Suprapubic skin (tissue), 3 donors: Measurements from ENCODE around the gene ENTPD2.

Source experiments
- POLR2A ChIP-seq, 2 donors: fragments of 450-650 bp; IDR thresholded peaks; one replicate each; pipeline ENCODE4 v1.6.1; 2017; ENCODE audit warnings: antibody characterized with exemption in 2 of 2, mild to moderate bottlenecking in 2 of 2, moderate library complexity in 2 of 2
- TF ChIP-seq, protein P1 (sequence below), 2 donors: fragments of 200-600 bp in 1 of 2; fragments of 450-650 bp in 1 of 2; sonication (generic) in 1 of 2; IDR thresholded peaks; one replicate each; pipeline ENCODE4 v1.5.1; 2016 to 2019; ENCODE audit warnings: antibody characterized with exemption in 2 of 2, mild to moderate bottlenecking in 1 of 2, moderate library complexity in 1 of 2

DNA sequence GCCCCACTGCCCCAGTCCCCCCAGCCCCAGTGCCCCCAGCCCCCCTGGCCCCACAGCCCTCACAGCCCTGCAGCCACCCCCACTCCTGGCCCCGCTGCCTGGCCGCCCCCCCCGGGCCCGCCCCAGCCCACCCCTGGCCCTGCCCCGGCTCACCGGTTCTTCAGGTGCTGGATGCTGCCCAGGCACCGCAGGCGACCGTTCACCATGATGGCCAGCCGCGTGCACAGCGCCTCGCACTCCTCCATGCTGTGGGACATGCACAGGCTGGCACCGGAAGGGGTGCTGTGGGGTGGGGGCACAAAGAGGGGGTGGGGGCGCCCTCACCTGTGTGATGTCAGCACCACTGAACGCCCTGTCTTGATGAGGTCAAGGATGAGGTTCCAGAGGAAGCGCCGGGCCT lies 44.6 kb downstream of the ENTPD2 start:
- TF ChIP-seq, protein P1, sequence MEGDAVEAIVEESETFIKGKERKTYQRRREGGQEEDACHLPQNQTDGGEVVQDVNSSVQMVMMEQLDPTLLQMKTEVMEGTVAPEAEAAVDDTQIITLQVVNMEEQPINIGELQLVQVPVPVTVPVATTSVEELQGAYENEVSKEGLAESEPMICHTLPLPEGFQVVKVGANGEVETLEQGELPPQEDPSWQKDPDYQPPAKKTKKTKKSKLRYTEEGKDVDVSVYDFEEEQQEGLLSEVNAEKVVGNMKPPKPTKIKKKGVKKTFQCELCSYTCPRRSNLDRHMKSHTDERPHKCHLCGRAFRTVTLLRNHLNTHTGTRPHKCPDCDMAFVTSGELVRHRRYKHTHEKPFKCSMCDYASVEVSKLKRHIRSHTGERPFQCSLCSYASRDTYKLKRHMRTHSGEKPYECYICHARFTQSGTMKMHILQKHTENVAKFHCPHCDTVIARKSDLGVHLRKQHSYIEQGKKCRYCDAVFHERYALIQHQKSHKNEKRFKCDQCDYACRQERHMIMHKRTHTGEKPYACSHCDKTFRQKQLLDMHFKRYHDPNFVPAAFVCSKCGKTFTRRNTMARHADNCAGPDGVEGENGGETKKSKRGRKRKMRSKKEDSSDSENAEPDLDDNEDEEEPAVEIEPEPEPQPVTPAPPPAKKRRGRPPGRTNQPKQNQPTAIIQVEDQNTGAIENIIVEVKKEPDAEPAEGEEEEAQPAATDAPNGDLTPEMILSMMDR (IDR thresholded peaks at IDR 0.05): no peak
- no peak for TF ChIP-seq POLR2A (IDR thresholded peaks at IDR 0.05)
